Fibroblast of the conjunctiva (primary cell): ENCODE results near the gene CAMTA1.

ENCODE experiments used
- DNase-seq: peaks from one replicate; pipeline ENCODE4 v3.0.0-alpha.2; 2010; ENCODE audit warnings: low read depth

Gene CAMTA1

GRCh38 chr1:7517611-7518330 is 732.5 kb downstream of the CAMTA1 start:
- DNase-seq: no peak

DNA sequence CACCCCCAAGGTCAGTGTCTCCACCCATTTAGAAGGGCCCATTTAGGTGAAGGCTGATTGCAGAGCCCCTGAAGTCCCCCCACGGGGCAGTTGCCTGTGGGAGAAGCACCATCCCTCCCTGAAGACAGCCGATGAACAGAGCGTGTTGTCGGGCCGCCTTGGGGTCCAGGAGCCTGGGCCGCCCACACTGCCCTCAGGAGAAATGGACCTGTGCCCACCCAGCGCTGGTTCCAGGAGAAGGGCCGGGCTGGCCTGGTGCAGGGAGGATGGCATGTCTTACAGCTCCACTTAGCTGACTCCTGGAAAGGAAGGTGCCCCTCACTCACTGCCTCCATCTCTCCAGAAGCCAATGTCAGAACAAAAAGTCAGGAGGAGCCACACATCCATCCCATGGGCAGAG is 733.2 kb downstream of the CAMTA1 start:
- DNase-seq: no peak

DNA sequence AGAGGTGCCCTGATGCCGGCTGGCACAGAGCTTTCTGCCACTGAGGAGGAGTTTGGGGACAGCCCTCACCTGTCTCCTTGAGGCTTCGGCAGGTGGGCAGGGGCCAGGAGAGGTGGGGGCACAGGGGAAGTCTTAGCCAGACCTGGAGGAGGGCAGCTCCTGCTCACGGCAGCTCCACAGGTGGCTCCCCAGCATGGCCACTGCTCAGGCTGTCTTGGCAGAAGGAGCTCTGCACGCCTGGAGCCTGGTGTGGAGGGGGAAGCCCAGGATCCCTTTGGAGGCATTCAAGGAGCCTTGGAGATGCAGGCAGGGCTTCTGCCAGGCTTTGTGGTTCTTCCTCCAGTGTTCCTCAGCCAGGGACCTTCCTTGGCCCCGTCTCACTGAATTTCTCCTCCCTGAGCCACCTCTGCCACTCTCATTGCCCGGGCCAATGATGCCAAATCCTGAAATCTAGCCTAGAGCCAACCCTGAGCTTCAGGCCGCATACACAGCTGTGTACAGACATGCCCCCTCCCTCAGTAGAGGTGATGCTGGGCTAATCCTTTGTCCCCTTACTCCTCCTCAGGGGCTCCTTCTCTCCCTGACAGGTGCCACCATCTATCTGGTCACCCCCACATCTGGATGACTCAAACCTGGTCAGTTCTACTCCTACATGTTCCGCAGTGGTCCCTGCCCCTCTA is 734.1 kb downstream of the CAMTA1 start:
- DNase-seq: no peak

DNA sequence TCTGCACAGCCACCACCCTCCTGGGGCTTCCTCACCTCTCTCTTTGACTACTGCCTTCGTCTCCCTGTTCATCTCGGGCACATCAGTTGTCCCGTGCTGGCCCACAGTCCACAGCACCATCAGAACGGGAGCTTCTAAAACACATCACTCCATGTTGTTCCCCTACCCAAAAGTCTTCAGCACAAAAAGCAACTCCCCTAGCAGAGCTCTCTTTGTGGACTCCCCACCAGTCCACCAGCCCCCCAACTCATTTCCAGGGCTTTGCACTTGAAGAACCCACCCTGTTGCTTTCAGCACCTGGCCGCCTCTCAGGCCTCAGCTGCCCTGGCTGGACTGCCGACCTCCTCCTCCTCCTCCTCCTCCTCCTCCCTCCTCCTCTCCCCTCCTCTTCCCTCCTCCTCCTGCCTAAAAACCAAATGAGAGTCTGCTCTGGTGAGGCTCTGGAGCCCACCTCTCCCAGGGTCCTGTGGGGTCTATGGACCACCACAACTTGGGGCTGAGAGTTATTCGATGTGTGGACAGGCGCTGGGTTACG is 734.7 kb downstream of the CAMTA1 start:
- no peak for DNase-seq

DNA sequence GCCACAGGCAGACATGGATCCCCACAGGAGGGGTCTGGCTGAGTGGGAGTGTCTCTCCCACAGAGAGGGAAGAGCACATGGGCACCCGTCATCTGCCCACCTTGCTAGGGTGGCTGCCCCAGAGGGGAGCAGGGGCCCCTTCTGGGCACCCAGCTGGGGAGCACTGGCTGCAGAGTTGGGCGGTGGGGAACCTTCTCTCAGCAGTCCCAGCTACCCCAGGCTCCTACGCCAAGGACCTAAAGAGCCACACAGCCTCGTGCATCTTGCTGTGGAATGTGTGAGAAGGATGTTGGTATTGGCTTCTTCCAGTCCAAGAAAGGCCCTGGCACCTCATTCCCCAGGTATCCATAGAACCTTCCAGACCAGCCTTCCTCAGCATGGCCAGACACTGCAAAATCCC is 735.2 kb downstream of the CAMTA1 start:
- DNase-seq: no peak

- no peak for DNase-seq
These were observed 739.4 kb downstream of the CAMTA1 start for GRCh38 chr1:7524341-7525337.

DNA sequence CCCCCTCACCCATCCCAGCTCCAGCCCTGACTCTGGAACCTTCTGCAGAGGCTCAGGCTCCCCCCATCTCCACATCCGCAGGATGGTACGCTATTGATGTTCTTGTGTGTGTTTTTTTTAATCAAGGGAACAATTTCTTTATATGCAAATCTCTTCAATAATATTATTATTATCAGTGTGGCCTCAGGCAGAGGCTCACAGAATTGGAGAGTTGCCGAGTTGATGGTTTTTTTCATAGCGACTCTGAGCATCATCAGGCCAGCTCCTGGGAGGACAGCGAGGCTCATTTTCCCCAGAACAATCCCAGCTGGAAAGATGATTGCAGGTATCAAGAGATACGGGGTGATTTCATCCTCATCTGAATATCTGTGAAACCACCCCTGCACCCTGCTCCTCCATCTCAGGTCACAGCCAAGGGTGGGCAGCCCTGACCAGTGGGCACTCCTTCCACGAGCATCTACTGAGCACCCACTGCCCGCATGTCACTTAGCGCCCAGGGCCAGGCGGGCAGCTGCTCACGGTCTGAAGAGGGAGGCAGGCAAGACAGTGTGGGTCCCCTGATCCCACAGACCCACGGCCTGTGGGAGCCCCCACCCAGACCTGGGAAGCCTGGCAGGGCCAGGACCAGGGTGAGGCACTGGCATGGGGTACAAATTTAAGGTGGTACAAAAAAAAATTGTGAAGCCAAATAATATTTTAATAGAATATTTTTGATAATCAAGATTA is 740.2 kb downstream of the CAMTA1 start:
- no peak for DNase-seq

- DNase-seq: no peak
These were observed 741.1 kb downstream of the CAMTA1 start for GRCh38 chr1:7526196-7526866.

DNA sequence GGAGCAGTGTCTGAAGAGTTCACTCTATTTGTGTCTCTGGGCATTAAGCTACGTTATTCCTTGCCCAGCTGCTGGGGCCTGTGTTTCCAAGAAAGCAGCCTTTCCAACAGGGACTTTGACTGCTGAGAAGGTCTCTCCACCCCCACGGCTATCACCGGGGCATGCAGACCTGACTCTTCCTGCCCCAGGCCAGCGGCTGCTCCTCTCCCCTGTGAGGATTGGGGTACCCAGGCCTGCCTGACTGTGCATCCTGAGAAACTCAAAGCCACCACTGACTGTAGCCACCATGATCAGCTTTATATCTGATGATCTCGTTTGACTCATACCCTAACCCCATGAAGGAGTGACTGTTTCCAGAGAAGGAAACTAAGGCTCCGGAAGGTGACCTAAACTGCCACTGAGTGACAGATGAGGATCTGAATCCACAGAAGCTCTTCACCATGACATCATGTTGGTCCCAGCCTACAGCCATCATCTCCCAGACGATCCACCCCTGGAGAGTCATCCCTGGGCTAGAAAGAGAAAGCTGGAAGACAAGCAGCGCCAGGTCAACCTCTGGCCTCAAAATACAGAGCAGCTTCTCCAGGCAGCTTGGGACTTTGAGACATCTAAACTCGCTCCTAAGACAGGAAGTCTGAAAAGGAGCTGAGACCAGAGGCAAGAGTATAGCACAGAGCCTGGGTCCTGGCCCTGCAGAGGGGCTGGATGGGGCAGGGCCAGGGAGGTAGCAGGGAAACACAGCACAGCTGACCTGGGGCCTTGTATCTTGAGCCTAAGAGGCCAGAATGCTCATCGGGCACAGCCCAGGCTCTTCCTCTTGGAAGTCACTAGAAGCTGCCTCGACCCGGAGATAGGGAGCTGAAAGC is 741.8 kb downstream of the CAMTA1 start:
- DNase-seq: no peak

GRCh38 chr1:7527733-7528045 is 742.4 kb downstream of the CAMTA1 start:
- no peak for DNase-seq

DNA sequence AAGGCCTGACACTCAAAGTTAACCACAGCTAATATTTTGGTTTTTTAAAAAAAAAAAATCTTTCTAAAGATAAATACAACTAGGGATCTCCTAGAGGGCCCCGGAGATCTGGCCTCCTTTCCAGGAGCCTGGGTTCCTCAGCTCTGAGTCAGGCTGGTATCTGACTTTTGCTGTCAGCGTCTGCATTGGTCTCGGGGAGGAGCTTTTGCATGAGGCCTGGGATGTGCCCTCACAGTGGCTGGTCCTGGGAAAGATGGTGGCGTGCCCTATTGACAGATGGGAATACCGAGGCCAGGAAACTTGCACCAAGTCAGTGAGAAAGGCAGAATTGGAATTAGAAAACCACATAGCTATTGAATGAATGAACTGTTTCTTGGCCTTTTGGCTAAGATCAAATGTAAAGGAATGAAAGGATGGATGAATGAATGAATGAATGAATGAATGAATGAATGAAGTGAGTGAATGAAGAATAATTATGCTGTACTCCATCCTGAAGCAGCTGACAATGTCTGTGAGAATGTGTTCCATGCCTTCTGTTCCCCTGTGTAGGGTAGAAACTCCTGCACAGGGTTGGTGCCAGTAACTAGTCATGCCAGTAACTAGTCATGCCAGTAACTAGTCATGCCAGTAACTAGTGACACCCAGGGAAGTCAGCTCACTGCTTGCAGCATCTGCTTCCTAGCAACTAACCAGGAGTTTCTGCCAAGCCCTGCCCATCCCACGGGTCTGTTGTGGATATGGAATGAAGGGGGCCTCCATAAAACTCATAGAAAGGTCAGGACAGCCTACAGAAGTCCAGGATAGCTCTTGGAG is 743.3 kb downstream of the CAMTA1 start:
- DNase-seq: no peak

GRCh38 chr1:7529917-7530316 is 744.7 kb downstream of the CAMTA1 start:
- DNase-seq: no peak

GRCh38 chr1:7531562-7532340 is 746.5 kb downstream of the CAMTA1 start:
- no peak for DNase-seq

DNA sequence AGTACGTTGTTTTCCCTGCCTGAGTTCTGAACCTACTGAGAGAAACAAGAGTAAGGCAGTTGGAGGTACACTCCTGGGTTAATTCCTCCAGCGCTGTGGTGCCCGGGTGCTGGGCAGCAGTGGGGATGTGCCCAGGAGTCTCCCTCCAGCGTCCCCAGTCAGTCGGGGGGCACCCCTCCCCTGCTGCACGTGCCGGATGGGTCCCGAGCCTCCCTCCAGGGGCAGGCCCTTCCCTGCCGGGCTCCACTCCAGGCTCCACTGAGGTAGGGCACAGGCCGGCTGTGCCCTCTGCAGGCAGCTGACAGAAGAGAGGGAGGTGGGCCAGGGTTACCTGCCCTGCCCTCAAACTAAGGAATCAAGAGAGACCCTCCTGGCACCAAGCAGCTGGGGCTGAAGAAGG is 747.8 kb downstream of the CAMTA1 start:
- DNase-seq: no peak

GRCh38 chr1:7534061-7534825 is 749.0 kb downstream of the CAMTA1 start:
- no peak for DNase-seq

GRCh38 chr1:7535016-7535415 is 749.8 kb downstream of the CAMTA1 start:
- DNase-seq: no peak

GRCh38 chr1:7535934-7536878 is 751.0 kb downstream of the CAMTA1 start:
- no peak for DNase-seq
